Pancreas (tissue), 10 donors: ENCODE data around the gene GCC2. TPM values are rescaled to one million over a fixed set of nuclear protein-coding genes. Genes with fewer than 3 reads are reported as not detected.

Experiments used
- ATAC-seq, 4 donors: fragments of 200-7000 bp; cut with Tn5 transposase; one replicate each; pipeline versions ENCODE4 v1.8.0 to v1.9.1; 2020; ENCODE audit warnings: mild to moderate bottlenecking in 4 of 4, moderate library complexity in 4 of 4
- DNase-seq, 6 donors: peaks; one replicate each; pipeline ENCODE4 v3.0.0-alpha.2; 2020
- FAIRE-seq: peaks from 2 replicates; lab custom pipeline; 2012; peaks lifted over from hg19 to GRCh38; lab: Jason Lieb, UNC
- H3K27ac ChIP-seq, 4 donors: fragments of 200-600 bp; sonication (generic); 1 replicate in 3 of 4; 2 replicates in 1 of 4; pipeline versions ENCODE4 v1.5.0 to v1.8.0; 2020
- H3K27me3 ChIP-seq, 4 donors: fragments of 200-600 bp; one replicate each; pipeline ENCODE4 v1.8.0; 2021
- H3K36me3 ChIP-seq, 3 donors: fragments of 200-600 bp; sonication (generic) in 1 of 3; one replicate each; pipeline versions ENCODE4 v1.5.0 to v1.8.0; 2020 to 2021
- H3K4me1 ChIP-seq, 3 donors: fragments of 200-600 bp; one replicate each; pipeline ENCODE4 v1.8.0; 2021
- H3K4me3 ChIP-seq, 4 donors: fragments of 200-600 bp; sonication (generic) in 2 of 4; one replicate each; pipeline versions ENCODE4 v1.5.0 to v1.8.0; 2020 to 2021
- H3K9me3 ChIP-seq, 4 donors: fragments of 200-600 bp; one replicate each; pipeline ENCODE4 v1.8.0; 2021
- CTCF ChIP-seq, 4 donors: fragments of 200-600 bp; sonication (generic) in 3 of 4; IDR thresholded peaks; one replicate each; pipeline versions ENCODE4 v1.5.0 to v1.8.0; 2021; ENCODE audit warnings: antibody characterized with exemption in 4 of 4
- WGBS, 2 donors: extraction: QIAGEN DNeasy Blood & Tissue Kit; methylation state at CpG; one replicate each; pipeline ENCODE4 v1.1.7; 2013; 5-methylcytosine and 5-hydroxymethylcytosine counted together
- intact Hi-C, 3 donors: fragments of 100-400 bp; cut with DNase I; formaldehyde crosslinking; loops; one replicate each; pipeline versions ENCODE4 v1.11.1 to v1.14.2; 2022
- polyA plus RNA-seq, 2 donors: library from polyadenylated mRNA; stranded (reverse); fragments of 200-250 nt; gene quantifications; one replicate each; pipeline ENCODE4 v1.2.3, GENCODE V29; 2013
- total RNA-seq, 6 donors: library from RNA; stranded (reverse); fragmentation: NEBNext Ultra II Directional in 4 of 6; extraction: Animal tissue kit (Norgen Biotek cat#: 25700) in 4 of 6; gene quantifications; one replicate each; pipeline versions ENCODE4 v1.2.1 to v1.2.4, GENCODE V29; 2021 to 2023
- donor health status: healthy with polysubstance abuse.
- donor health status: DM: no; HTN: no; CAD: no; lungs with moderate emphysema.
- donor health status: DM: no; HTN: no; CAD: no.
- donor health status: control.
- donor health status: control.
- donor health status: Bipolar disorder and iron deficiency.
- donor health status: DM: yes; HTN: yes; CAD: no.
- donor health status: DM: no; HTN: no; CAD: no.
- donor health status: DM: no; HTN: no; CAD: no.
- donor health status: DM: yes; HTN: yes; CAD: no.

The GCC2 gene
- total and polyA plus RNA-seq, 8 donors, result 8.7 to 36.0 (median 20.6) TPM

DNA sequence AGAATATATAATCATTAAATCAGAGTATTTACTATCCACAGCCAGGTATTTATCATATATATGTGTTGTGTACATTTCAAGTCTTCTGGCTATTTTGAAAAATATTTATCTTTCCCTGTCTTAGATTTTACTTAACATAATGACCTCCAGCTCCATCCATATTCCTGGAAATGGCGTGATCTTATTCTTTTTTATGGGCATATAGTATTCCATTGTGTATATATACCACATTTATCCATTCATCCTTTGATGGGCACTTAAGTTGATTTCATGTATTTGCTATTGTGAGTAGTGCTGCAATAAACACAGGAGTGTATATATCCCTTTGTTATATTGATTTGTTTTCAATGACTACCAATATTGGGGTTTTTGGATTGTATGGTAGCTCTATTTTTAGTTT lies 6.6 kb downstream of the GCC2 start:
- FAIRE-seq (no peak), DNase-seq (no peak), ATAC-seq (no peak)
- H3K4me1 ChIP-seq, result peaks cover 0 to 3% (median 0%) of the 10 kb centered on the region in 3 donors
- intact Hi-C loops, result no loop called here
- 98 to 100% methylated on average over 1 of the region's 1 CpG for WGBS, 2 donors
- no peak overlapping the region for H3K27ac ChIP-seq
- no peak overlapping the region for H3K4me3 ChIP-seq
- H3K9me3 ChIP-seq, result no peaks in the 10 kb centered on the region
- no peak for TF ChIP-seq CTCF (IDR thresholded peaks at IDR 0.05)
- peaks cover 0 to 36% (median 9%) of the 10 kb centered on the region in 3 donors for H3K36me3 ChIP-seq
- H3K27me3 ChIP-seq, result no peaks in the 10 kb centered on the region

DNA sequence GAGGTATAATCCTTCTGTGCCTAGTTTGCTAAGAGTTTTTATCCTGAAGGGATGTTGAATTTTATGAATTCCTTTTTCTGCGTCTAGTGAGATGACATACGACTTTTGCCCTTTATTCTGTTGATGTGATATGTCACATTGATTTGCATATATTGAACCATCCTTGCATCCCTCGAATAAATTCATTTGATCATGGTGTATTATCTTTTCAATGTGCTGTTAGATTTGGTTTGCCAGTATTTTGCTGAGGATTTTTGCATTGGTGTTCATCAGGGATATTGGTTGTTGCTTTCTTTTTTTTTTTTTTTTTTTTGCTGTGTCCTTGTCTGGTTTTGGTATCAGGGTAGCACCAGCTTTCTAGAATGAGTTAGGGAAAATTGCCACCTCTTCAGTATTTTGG lies 9.1 kb downstream of the GCC2 start:
- 85 to 99% methylated on average over 3 of the region's 3 CpGs for WGBS, 2 donors
- peaks cover 0 to 24% (median 7%) of the 10 kb centered on the region in 3 donors for H3K36me3 ChIP-seq

DNA sequence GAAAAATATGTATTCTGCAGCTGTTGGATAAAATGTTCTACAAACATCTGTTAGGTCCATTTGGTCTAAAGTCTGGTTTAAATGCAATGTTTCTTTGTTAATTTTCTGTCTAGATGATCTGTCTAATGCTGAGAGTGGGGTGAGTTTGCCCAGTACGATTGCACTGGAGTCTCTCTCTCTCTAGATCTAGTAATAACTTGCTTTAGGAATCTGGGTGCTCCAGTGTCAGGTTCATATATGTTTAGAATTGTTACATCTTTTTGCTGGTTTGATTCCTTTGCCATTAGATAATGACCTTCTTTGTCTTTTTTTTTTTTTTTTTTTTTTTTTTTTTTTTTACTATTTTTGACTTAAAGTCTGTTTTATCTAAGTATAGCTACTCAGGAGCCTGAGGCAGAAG lies 10.4 kb downstream of the GCC2 start:
- ATAC-seq (no peak), FAIRE-seq (no peak), DNase-seq (no peak)
- Histone ChIP-seq H3K4me3 (no peak overlapping the region), H3K9me3 (no peaks in the 10 kb centered on the region), H3K36me3 (peaks cover 0 to 25% (median 0%) of the 10 kb centered on the region in 3 donors), H3K4me1 (no peaks in the 10 kb centered on the region), H3K27ac (no peak overlapping the region), H3K27me3 (no peaks in the 10 kb centered on the region)
- intact Hi-C loops, result no loop called here
- 96 to 97% methylated on average over 1 of the region's 1 CpG for WGBS, 2 donors
- no peak for TF ChIP-seq CTCF (IDR thresholded peaks at IDR 0.05)

More for the DNA sequence above, 9.1 kb downstream of the GCC2 start:
- no peaks in the 10 kb centered on the region for H3K4me1 ChIP-seq
- no peak for TF ChIP-seq CTCF (IDR thresholded peaks at IDR 0.05)
- H3K9me3 ChIP-seq, result no peaks in the 10 kb centered on the region
- ATAC-seq (no peak), DNase-seq (no peak), FAIRE-seq (no peak)
- intact Hi-C loops, result no loop called here
- H3K27ac ChIP-seq, result no peak overlapping the region
- H3K4me3 ChIP-seq, result no peak overlapping the region
- no peaks in the 10 kb centered on the region for H3K27me3 ChIP-seq

- Histone ChIP-seq H3K4me1 (no peaks in the 10 kb centered on the region), H3K36me3 (peaks cover 0 to 29% (median 0%) of the 10 kb centered on the region in 3 donors), H3K27ac (no peak overlapping the region)
These were observed 11.5 kb downstream of the GCC2 start for GRCh38 chr2:108460345-108461037.

More at GRCh38 chr2:108460345-108461037, 11.5 kb downstream of the GCC2 start:
- no peak for FAIRE-seq
- Histone ChIP-seq H3K27me3 (no peaks in the 10 kb centered on the region), H3K9me3 (no peaks in the 10 kb centered on the region), H3K4me3 (no peak overlapping the region)
- WGBS, 2 donors, result 73 to 83% methylated on average over 4 of the region's 4 CpGs
- no peak for ATAC-seq
- intact Hi-C loops, result no loop called here
- no peak for TF ChIP-seq CTCF (IDR thresholded peaks at IDR 0.05)
- no peak for DNase-seq
